NCI-H446 (cell line): Measurements from ENCODE around the gene KATNB1.
A peak's percentile ranks its signal among the peaks of the same experiment; 100 is the strongest.
"Not testable (repeated sequence)": the region's sequence is repeated elsewhere in the genome, so short reads cannot be mapped to it uniquely, and the experiment has no call there.

Experiments used
- DNase-seq, 2 experiments: peaks; one replicate each; lab custom pipeline; 2025; lab: John Stamatoyannopoulos, UW

Gene KATNB1

DNA sequence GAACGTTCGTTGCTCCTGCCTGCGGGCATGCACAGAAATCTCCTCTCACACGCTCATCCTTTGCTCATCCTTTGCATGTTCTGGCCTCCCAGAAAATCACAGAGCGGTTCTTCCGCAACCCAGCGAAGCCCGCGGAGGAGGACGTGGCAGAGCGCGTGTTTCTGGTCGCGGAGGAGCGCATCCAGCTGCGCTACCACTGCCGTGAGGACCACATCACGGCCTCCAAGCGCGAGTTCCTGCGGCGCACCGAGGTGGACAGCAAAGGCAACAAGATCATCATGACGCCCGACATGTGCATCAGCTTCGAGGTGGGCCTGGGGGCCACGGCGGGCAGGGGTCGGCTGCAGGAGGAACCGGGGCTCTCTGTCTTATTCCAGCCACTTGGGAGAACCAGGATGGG, 9.6 kb upstream of the KATNB1 start:
- no peak for DNase-seq

DNA sequence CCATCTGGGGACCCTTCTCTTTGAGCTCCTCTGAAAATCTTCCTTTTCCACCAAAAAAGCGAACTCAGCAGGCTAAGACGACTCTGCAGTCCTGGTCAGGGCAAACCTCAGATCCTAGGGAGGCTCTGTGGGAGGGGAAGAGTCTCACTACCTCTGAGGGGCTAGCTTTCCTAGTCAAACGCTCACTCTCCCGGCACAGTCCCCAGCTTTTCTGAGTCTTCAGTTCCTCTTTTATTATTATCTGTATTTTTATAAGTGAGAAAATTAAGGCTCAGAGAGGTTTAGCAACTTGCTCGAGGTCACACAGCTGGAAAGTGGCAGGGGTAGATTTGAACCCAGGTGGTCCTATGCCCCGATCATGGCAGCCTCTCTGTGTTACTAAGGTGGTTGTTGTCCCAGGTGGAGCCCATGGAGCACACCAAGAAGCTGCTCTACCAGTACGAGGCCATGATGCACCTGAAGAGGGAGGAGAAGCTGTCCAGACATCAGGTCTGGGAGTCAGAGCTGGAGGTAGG, 9.1 kb upstream of the KATNB1 start:
- no peak for DNase-seq

DNA sequence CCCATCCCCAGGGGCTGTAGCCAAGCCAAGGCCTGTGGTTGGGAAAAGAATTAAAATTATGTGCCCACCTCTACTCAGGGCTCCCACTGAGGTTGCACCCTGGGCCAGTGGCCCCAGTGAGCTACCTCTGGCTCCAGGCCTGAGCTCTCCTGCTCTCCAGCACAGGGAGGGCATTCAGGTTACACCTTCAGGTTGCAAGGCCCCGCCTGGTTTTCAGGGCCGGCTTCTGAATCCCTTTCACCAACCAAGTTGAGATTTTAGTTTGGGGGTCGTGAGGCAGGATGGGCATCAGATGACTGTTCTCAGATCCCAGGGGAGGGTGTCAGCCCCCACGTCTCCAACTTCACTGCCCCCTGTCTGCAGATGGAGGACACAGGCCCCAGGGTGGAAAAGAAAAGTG, 8.0 kb upstream of the KATNB1 start:
- no peak for DNase-seq

DNA sequence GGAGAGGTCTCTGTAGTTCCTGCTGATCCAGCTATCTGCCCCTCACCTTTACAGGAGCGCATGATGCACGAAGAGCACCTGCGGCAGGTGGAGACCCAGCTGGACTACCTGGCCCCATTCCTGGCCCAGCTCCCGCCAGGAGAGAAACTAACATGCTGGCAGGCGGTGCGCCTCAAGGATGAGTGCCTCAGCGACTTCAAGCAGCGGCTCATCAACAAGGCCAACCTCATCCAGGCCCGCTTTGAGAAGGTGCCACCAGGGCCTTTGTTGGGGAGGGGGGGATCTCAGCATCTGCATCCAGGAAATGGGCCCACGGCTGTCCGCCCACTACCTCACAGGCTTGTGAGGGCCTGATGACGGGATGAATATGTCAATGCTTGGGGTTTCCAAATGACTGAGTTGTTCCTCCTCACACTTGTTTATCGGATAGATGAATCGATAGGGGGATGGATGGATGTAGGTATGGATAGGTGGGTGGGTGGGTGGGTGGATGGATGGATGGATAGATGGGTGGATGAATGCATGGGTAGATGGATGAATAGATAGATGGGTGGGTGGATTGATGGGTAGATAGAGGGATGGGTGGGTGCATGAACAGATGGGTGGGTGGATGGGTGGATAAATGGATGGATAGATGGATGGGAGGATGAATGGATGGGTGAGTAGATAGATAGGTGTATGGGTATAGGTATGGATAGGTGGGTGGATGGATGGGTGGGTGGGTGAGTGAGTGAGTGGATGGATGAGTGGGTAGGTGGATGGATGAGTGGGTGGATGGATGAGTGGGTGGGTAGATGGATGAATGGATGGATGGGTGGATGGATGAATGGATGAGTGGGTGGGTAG, 7.0 kb upstream of the KATNB1 start:
- DNase-seq: no peak

DNA sequence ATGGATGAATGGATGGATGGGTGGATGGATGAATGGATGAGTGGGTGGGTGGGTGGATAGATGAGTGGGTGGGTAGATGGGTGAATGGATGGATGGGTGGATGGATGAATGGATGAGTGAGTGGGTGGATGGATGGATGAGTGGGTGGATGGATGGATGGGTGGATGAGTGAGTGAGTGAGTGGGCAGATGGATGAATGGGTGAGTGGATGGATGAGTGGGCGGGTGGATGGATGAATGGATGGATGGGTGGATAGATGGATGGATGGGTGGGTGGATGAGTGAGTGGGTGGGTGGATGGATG, 6.4 kb upstream of the KATNB1 start:
- DNase-seq: no peak

DNA sequence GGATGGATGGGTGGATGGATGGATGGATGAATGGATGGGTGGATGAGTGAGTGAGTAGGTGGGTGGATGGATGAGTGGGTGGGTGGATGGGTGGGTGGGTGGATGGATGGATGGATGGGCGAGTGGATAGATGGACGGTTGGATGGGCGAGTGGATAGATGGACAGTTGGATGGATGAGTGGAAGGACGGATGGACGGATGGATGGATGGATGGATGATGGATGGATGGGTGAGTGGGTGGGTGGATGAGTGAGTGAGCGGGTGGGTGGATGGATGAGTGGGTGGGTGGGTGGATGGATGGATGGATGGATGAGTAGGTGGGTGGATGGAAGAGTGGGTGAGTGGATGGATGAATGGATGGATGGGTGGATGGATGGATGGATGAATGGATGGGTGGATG, 5.7 kb upstream of the KATNB1 start:
- DNase-seq: not testable (repeated sequence)

DNA sequence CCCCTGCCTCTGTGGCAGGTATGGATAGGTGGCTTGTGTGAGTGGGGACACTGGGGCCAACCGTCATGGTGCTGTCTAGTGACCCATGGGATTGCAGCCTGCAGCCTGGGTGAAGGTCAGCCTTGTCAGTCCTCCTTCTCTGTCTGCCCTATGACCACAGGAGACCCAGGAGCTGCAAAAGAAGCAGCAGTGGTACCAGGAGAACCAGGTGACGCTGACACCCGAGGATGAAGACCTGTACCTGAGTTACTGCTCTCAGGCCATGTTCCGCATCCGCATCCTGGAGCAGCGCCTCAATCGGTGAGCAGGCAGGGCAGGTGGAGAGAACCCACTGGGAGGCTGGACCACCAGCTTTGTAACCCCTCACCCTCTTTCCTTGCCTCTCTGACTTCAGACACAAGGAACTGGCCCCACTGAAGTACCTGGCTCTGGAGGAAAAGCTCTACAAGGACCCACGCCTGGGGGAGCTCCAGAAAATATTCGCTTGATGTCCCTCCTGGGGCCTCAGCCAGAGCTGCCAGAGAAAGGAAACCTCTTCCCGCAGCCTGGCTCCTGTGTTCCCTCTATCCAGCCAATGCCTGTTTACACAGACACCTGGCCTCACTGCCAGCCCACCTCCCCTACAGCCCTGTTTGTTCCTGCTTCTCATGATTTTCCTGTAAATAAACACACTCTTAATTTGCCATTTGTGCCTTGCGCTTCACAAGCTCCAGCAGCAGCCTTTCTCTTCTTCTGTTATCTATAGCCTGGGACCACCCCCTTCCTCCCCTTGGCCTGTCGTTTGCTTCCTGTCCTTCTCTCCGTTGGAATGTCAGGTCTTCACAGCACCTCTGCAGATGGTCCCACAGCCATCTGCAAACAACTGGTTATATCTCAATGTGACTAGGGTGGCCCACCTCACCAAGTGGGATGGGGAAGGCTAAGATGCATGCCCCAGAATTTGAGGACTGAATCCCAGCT, 4.5 kb upstream of the KATNB1 start:
- no peak for DNase-seq

DNA sequence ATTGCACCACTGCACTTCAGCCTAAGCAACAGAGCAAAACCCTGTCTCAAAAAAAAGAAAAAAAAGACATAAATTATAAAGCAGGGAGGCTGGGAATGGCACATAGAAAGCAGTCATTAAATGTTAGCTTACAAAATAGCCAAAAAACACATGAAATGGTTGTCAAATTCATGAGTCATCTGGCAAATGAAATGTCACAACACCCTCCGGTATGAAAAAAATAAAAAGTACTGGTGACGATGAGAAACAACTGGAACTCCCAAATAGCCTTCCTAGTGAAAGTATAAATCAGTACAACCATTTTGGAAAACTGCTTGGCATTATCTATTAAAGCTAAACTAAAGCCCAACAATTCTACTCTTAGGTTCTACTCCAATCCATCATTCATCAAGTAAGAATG, 3.5 kb upstream of the KATNB1 start:
- no peak for DNase-seq

DNA sequence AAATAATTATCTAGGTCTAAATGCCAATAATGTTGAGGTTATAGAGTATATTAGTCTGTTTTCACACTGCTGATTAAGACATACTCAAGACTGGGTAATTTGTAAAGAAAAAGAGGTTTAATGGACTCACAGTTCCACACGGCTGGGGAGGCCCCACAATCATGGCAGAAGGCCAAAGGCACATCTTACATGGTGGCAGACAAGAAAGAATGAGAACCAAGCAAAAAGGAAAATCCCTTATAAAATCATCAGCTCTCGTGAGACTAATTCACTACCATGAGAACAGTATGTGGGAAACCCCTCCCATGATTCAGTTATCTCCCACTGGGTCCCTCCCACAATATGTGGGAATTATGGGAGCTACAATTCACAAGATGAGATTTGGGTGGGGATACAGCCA, 2.9 kb upstream of the KATNB1 start:
- no peak for DNase-seq

DNA sequence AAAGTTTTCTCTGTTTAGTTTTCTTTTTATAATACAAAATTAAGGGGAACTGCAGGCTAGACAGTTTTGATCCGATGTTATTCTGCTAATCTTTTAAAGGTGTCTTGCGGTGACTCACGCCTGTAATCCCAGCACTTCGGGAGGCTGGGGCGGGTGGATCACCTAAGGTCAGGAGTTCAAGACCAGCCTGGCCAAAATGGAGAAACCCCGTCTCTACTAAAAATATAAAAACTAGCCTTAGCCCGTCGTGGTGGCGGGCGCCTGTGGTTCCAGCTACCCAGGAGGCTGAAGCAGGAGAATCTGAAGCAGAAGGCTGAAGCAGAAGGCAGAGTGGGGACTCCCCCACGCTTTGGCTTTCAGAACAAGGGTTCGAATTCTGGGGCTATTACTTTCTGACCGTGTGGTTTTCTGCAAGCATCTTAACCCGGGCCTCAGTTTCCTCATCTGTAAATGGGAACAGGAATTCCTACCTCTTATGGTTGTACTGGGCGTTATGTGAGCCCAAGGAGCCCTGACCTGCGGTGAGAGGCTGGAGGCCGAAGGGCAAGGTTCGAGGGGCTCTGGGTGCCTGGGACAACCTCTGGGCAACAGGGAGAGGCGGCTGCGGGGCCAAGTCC, 1.2 kb upstream of the KATNB1 start:
- DNase-seq: no peak

DNA sequence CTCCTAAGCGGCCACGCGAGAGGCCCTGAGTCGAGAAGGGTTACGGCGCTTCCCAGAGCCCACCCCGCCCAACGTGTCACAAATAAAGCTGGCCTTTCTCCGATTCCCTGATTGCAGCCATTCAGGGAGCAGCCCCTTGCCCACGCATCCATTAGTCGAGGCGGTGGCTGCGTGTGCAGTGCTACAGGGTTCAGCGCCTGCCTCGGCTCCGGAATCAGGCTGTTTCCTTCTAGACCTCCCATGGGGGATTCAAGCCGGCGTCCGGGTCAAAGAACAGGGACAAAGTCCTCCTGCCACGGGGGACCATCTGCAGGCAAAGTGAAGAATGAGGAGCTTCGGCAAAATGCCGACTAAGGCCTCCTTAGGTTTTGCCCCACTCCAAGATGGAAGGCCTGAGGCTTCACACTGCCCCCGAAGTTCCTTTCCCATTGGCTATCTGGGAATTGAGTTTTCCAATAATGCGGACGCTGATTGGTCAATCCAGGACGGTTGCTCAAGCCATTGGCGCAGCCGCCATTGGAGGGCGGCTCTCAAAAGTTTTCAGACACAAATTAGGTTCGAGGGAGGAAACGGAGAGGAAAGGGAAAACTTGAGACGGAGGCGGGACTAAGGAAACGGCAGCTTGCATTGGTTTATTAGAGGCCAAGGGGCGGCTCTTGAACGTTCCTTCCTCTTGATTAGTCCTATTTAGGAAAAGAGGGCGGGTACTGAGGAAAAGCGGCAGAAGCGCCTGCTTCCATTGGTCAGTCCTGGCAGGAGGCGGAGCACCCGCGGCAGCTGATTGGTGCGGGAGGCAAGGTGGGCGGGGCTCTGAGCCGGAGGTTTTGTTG, 430 bp upstream of the KATNB1 start:
- peak; percentile 96 to 98 for DNase-seq

DNA sequence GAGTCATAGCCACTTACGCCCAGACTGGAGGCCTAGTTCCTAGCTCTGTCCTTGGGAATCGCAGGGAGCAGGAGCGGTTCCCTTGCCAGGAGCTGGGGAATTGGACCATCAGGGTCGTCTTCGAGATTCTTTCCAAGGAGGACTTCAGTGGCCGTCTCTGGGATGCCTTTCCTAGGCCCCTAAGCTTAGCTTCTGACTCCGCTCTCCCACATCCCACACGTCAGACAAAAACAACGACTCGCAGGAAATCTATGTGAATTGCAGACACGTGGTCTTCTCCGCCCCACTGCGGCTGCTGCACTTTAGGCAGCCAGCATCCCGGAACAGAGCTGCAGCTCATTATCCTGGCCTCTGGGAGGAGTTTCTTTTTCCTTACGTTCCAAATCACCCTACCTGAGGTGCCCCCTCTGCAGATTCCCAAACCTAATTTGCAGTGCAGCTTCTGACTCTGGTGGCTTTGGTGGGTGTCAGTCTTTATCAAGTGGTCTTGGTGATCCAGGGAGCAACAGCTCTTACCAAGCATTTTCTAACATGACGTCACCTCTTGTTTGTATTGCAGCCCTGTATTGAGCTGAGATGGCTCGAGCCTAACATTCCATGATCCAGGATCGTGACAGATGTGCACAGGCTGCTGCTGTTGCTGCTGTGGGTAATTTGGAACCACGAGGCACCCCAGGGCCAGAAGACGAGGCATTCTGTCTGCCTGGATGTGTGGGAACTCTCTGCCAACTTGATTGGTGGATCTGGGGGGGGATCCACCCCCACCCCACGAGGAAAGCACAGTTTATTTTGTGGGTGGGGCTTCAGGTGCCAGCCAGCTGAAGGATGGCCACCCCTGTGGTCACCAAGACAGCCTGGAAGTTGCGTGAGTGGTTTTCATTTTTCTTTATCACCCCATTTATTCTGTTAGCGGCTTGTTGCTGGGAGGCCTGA, 1.1 kb downstream of the KATNB1 start:
- DNase-seq: no peak

DNA sequence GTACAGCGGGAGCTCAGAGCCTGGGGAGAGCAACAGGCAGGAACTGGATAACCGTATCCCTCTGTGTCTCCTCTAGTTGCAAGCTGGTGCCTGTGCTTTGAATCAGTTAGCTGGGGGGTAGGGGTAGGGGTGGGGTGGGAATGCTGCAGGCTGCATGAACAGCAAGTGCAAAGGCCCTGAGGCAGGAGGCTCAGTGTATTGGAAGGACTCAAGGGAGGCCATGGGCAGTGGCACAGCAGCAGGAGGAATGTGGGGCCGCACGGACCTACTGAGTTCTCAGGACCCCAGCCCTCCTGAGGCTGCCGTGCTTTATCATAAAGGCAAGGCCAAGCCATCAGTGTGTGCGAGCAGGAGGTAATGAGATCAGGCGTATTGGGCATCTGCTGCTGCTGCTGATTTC, 3.3 kb downstream of the KATNB1 start:
- no peak for DNase-seq

DNA sequence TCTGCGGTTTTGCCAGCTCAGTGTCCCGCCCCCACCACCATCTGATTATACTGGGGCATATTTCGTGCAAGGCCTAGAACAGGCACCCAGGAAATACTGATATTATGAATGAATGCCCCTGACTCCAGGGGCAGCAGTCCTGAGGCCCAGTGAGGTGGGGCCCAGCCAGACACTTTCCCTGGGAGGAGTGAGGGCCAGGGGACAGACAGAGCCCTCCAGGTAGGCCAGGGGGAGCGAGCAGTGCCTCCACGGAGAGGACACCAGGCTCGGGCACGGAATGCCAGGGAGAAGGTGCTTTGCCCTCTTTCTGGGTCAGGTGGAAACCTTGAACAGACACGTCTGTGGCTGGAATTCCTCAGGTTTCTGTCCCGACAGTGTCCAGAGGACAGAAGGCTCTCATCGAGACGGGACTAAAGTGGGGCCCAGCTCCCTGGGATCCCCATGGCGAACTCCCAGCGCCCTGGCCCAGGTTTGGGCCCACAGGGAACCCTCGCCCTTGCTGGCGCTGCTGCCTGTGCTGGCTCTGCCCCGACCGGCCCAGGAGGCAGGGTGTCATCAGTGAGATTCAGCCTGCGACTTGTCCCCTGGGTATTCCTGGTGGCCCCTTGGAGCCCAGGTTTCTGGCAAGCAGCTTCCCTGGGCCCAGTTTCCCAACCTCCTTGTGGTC, 4.3 kb downstream of the KATNB1 start:
- no peak for DNase-seq

DNA sequence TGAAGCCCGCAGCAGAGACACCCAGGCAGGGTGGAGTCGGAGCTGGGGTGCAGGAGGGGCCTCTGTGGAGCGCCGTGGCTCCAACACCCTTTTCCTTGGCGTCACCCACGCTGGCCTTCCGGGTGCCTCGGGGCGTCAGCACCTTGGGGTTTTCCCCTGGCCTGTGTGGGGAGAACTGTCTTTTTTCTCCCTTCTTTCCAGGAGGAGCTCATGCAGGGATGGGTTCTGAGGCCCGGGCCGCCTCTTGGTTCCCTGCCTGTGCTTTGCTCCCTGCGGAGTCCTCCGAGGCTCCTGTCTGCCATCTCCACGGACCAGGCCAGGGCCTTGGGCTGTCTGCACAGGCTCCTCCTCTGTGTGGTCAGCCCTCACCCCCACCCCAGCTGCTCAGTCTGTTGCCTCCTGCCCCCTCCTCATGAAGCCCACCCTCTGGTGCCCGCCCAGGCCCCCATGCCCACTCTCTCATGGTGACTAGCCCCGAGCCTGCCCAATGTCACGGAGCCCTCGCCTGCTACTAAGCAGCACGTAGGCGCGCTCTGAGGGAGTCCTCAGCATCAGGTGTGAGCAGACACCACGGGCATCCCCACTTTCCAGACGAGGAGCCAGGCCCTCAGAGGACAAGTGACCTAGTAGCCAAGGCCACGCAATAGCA, 5.0 kb downstream of the KATNB1 start:
- DNase-seq: no peak

DNA sequence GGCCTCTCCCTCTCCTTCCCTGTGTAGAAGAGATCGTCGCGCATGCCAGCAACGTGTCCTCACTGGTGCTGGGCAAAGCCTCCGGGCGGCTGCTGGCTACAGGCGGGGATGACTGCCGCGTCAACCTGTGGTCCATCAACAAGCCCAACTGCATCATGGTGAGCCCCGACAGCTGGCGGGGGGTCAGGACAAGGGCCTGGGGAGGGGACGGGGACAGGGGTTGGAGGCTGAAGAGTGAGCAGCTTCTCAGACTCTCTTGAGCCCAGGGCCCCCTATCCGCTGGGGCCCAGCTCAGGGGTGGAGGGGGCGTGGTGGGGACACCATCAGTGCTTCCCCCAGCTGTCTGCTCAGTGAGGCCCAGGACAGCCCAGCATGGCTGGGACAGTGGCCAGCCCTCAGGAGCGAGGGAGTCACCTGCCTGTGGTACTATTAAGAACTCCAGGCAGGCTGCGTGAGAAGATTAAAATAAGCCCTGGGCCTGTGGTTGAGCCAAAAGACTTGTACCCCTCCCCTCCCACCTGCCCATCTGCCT, 6.2 kb downstream of the KATNB1 start:
- DNase-seq: no peak

DNA sequence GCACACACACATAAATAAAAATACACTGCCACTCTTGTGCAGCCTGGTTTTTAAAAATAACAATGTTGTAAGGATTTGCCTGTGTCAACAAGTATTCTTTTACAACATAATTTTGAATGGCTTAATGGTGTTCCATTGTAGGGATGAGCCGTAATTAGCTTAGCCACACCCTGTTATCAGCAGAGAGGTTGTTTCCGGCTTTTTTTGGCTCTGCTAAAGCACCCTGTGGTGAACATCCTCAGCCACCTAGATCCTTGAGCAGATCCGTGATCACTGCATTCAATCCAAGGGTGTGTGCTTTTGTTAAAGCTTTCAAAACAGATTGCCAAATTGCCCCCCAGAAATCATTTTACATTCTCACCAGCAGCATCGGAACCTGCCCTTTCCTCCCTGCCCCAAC, 7.0 kb downstream of the KATNB1 start:
- no peak for DNase-seq

DNA sequence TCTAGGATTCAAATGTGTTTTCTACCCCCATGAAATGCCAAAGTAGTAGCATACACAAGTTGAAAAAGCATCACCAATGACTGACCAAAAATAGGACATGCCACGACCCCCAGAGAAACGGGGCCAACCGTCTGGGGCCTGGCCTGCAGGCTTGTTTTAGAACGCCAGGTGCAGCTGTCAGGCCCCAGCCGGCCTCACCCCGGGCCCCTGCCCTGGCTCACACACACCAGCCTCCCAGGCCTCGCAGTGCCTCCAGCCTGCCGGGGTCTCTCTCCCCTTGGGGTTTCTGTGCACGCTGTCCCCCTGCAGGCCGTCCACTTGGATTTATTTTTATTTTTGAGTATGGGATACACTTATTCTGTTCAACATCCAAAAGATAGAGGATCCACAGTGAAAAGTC, 7.9 kb downstream of the KATNB1 start:
- no peak for DNase-seq
